Measurements from ENCODE around the gene EDARADD.

GRCh38 chr1:236396665-236397043 lies 2.6 kb downstream of the EDARADD start:
- TF ChIP-seq GATA3 (IDR thresholded peaks at IDR 0.05; ENCODE audit: low read depth, low read length) (no peak), GATA2 (IDR thresholded peaks at IDR 0.05; ENCODE audit: low read depth, low read length) (no peak)

All from SH-SY5Y (cell line).